Activated naive CD4-positive, alpha-beta T cell treated with anti-CD3 and anti-CD28 coated beads, Interleukin-2, amount 10 ng/mL, durations not matched to agents 7 days and 5 days (primary cell): ENCODE results near the gene CGB7.

Experiments
- CTCF ChIA-PET: fragments of 350-600 bp; sonication (Branson Sonifier 250); formaldehyde crosslinking; loops from one replicate; lab custom pipeline; 2021; ENCODE audit warnings: antibody characterized with exemption; lab: Charles Lee
- DNase-seq: peaks from one replicate; pipeline ENCODE4 v3.0.0-alpha.2; 2020
- H3K27ac Mint-ChIP-seq: one replicate; pipeline ENCODE4 v1.8.0; 2021; ENCODE audit warnings: mild to moderate bottlenecking, moderate library complexity, mixed read lengths
- H3K27me3 Mint-ChIP-seq: one replicate; pipeline ENCODE4 v1.8.0; 2021; ENCODE audit warnings: mild to moderate bottlenecking, mixed read lengths
- H3K36me3 Mint-ChIP-seq: one replicate; pipeline ENCODE4 v1.8.0; 2021; ENCODE audit warnings: mixed read lengths
- H3K4me1 Mint-ChIP-seq: one replicate; pipeline ENCODE4 v1.8.0; 2021; ENCODE audit warnings: mixed read lengths
- H3K4me3 Mint-ChIP-seq: one replicate; pipeline ENCODE4 v1.8.0; 2021; ENCODE audit warnings: mild to moderate bottlenecking, moderate library complexity, mixed read lengths
- H3K9me3 Mint-ChIP-seq: one replicate; pipeline ENCODE4 v1.8.0; 2021; ENCODE audit warnings: mixed read lengths

CGB7 gene

GRCh38 chr19:49057636-49058234, at the start of gene CGB7:
Gene CGB7, minus strand, starts transcription at chr19:49057749. Its CDS starts 2,374 bp downstream, at chr19:49055375.
- Mint-ChIP-seq H3K4me1 (peaks cover 26% of the 10 kb centered on the region), H3K36me3 (peaks cover 3% of the 10 kb centered on the region), H3K27ac (no peak within 1 kb of the TSS), H3K9me3 (no peaks in the 10 kb centered on the region), H3K4me3 (peak within 1 kb of the TSS; percentile 70), H3K27me3 (peaks cover 94% of the 10 kb centered on the region)
- peak; percentile 65 for DNase-seq
- CTCF ChIA-PET, result no interaction called here

- Mint-ChIP-seq H3K36me3 (peaks cover 38% of the 10 kb centered on the region), H3K4me1 (peaks cover 6% of the 10 kb centered on the region), H3K9me3 (no peaks in the 10 kb centered on the region), H3K4me3 (peak overlapping the region; percentile 18), H3K27me3 (no peaks in the 10 kb centered on the region), H3K27ac (peak overlapping the region; percentile 74)
- CTCF ChIA-PET, result interaction anchor here (0.5 to 2.7 kb wide), 9 partner anchors 8 to 119 kb away, joined by 3 to 18 read pairs (median 7); partner anchors contain the start of gene LIN7B
- peak; percentile 77 for DNase-seq
Observed at GRCh38 chr19:49106648-49107135, 49.1 kb upstream of the CGB7 start.

- CTCF ChIA-PET, result interaction anchor here (2.7 kb wide), 1 partner anchor 10 kb away, joined by 11 read pairs; the partner anchor contains the start of gene LIN7B
- Mint-ChIP-seq H3K4me1 (peaks cover 6% of the 10 kb centered on the region), H3K4me3 (no peak overlapping the region), H3K27me3 (no peaks in the 10 kb centered on the region), H3K36me3 (peaks cover 54% of the 10 kb centered on the region), H3K9me3 (no peaks in the 10 kb centered on the region), H3K27ac (no peak overlapping the region)
- DNase-seq, result no peak
Observed at GRCh38 chr19:49104229-49104864, 46.8 kb upstream of the CGB7 start.

- peaks cover 53% of the 10 kb centered on the region for H3K36me3 Mint-ChIP-seq
- H3K9me3 Mint-ChIP-seq, result no peaks in the 10 kb centered on the region
- CTCF ChIA-PET, result no interaction called here
- DNase-seq, result no peak
- H3K27ac Mint-ChIP-seq, result no peak overlapping the region
- H3K4me1 Mint-ChIP-seq, result peaks cover 4% of the 10 kb centered on the region
- H3K27me3 Mint-ChIP-seq, result no peaks in the 10 kb centered on the region
- H3K4me3 Mint-ChIP-seq, result no peak overlapping the region
Observed at GRCh38 chr19:49103331-49104085, 46.0 kb upstream of the CGB7 start.

- CTCF ChIA-PET, result interaction anchor here (5.6 kb wide), 1 partner anchor 12 kb away, joined by 37 read pairs; the partner anchor contains the start of gene LIN7B
- Mint-ChIP-seq H3K27me3 (no peaks in the 10 kb centered on the region), H3K4me3 (no peak overlapping the region), H3K27ac (no peak overlapping the region), H3K36me3 (peaks cover 55% of the 10 kb centered on the region), H3K4me1 (peaks cover 10% of the 10 kb centered on the region), H3K9me3 (no peaks in the 10 kb centered on the region)
- DNase-seq, result no peak
Observed at GRCh38 chr19:49102303-49102702, 44.8 kb upstream of the CGB7 start.

GRCh38 chr19:49101160-49101559, 43.6 kb upstream of the CGB7 start:
- H3K4me1 Mint-ChIP-seq, result peaks cover 8% of the 10 kb centered on the region
- no peak overlapping the region for H3K27ac Mint-ChIP-seq
- no peaks in the 10 kb centered on the region for H3K9me3 Mint-ChIP-seq
- no peak overlapping the region for H3K4me3 Mint-ChIP-seq
- CTCF ChIA-PET, result interaction anchor here (5.6 kb wide), 1 partner anchor 13 kb away, joined by 37 read pairs; the partner anchor contains the start of gene LIN7B
- no peak for DNase-seq
- H3K36me3 Mint-ChIP-seq, result peaks cover 50% of the 10 kb centered on the region
- H3K27me3 Mint-ChIP-seq, result no peaks in the 10 kb centered on the region

GRCh38 chr19:49098795-49099194, 41.2 kb upstream of the CGB7 start:
- Mint-ChIP-seq H3K4me3 (no peak overlapping the region), H3K9me3 (no peaks in the 10 kb centered on the region), H3K27ac (no peak overlapping the region), H3K27me3 (no peaks in the 10 kb centered on the region), H3K36me3 (peaks cover 52% of the 10 kb centered on the region), H3K4me1 (peaks cover 13% of the 10 kb centered on the region)
- DNase-seq, result no peak
- CTCF ChIA-PET, result interaction anchor here (1.0 to 5.6 kb wide), 8 partner anchors 16 to 126 kb away, joined by 3 to 37 read pairs (median 10); partner anchors contain the start of gene LIN7B

- Mint-ChIP-seq H3K27me3 (no peaks in the 10 kb centered on the region), H3K4me1 (peaks cover 13% of the 10 kb centered on the region), H3K4me3 (no peak overlapping the region), H3K9me3 (no peaks in the 10 kb centered on the region), H3K27ac (peak overlapping the region; percentile 80), H3K36me3 (peaks cover 55% of the 10 kb centered on the region)
- CTCF ChIA-PET, result interaction anchor here (0.6 to 5.6 kb wide), 38 partner anchors 9 to 396 kb away, joined by 3 to 37 read pairs (median 4); partner anchors contain the start of genes GYS1, LIN7B, PPFIA3 and RUVBL2
- peak; percentile 81 for DNase-seq
Observed at GRCh38 chr19:49097453-49098288, 40.1 kb upstream of the CGB7 start.

GRCh38 chr19:49094505-49095482, 37.2 kb upstream of the CGB7 start:
- DNase-seq, result no peak
- H3K4me1 Mint-ChIP-seq, result peaks cover 26% of the 10 kb centered on the region
- peak overlapping the region; percentile 67 for H3K27ac Mint-ChIP-seq
- CTCF ChIA-PET, result interaction anchor here (0.7 to 1.6 kb wide), 5 partner anchors 11 to 272 kb away, joined by 3 to 7 read pairs (median 4); no protein-coding TSS in a partner anchor
- H3K4me3 Mint-ChIP-seq, result no peak overlapping the region
- no peaks in the 10 kb centered on the region for H3K27me3 Mint-ChIP-seq
- peaks cover 52% of the 10 kb centered on the region for H3K36me3 Mint-ChIP-seq
- no peaks in the 10 kb centered on the region for H3K9me3 Mint-ChIP-seq

GRCh38 chr19:49092686-49093085, 35.1 kb upstream of the CGB7 start:
- no peak for DNase-seq
- CTCF ChIA-PET, result no interaction called here
- Mint-ChIP-seq H3K9me3 (no peaks in the 10 kb centered on the region), H3K36me3 (peaks cover 41% of the 10 kb centered on the region), H3K4me1 (peaks cover 38% of the 10 kb centered on the region), H3K4me3 (no peak overlapping the region), H3K27ac (no peak overlapping the region), H3K27me3 (no peaks in the 10 kb centered on the region)

GRCh38 chr19:49091391-49092038, 34.0 kb upstream of the CGB7 start:
- DNase-seq, result no peak
- CTCF ChIA-PET, result no interaction called here
- Mint-ChIP-seq H3K27ac (no peak overlapping the region), H3K27me3 (no peaks in the 10 kb centered on the region), H3K9me3 (no peaks in the 10 kb centered on the region), H3K4me3 (no peak overlapping the region), H3K4me1 (peaks cover 39% of the 10 kb centered on the region), H3K36me3 (peaks cover 42% of the 10 kb centered on the region)

GRCh38 chr19:49086296-49086695, 28.7 kb upstream of the CGB7 start:
- Mint-ChIP-seq H3K4me3 (peak overlapping the region; percentile 96), H3K9me3 (no peaks in the 10 kb centered on the region), H3K27me3 (peaks cover 11% of the 10 kb centered on the region), H3K36me3 (peaks cover 25% of the 10 kb centered on the region), H3K27ac (peak overlapping the region; percentile 83), H3K4me1 (peaks cover 41% of the 10 kb centered on the region)
- CTCF ChIA-PET, result interaction anchor here (1.2 to 1.9 kb wide), 3 partner anchors 12 to 28 kb away, joined by 3 to 9 read pairs (median 4); partner anchors contain the start of gene LIN7B
- DNase-seq, result no peak
